ENCODE measurements around the gene C9orf72. TPM values are rescaled to one million over a fixed set of nuclear protein-coding genes. Genes with fewer than 3 reads are reported as not detected.

C9orf72 gene
- total RNA-seq, 1 donor from 2014 or later: 17.1 TPM

- no peak for DNase-seq (ENCODE audit: low spot score in 2 of 2)
- no peaks in the 10 kb centered on the region for H3K9me3 ChIP-seq
- TF ChIP-seq CTCF (IDR thresholded peaks at IDR 0.05): no peak
- intact Hi-C loops (cut with DNase I): no loop called here
- H3K27me3 ChIP-seq: no peaks in the 10 kb centered on the region
- H3K36me3 ChIP-seq: peaks cover 23 to 73% of the 10 kb centered on the region in 2 donors
- no peak overlapping the region for H3K4me3 ChIP-seq
- H3K27ac ChIP-seq: no peak overlapping the region
- H3K4me1 ChIP-seq: no peaks in the 10 kb centered on the region
Measured at GRCh38 chr9:27556470-27556869, 16.8 kb downstream of the C9orf72 start.

- Histone ChIP-seq H3K27me3 (no peaks in the 10 kb centered on the region), H3K27ac (no peak overlapping the region), H3K36me3 (peaks cover 13 to 58% of the 10 kb centered on the region in 2 donors), H3K4me3 (no peak overlapping the region), H3K4me1 (no peaks in the 10 kb centered on the region), H3K9me3 (no peaks in the 10 kb centered on the region)
- TF ChIP-seq CTCF (IDR thresholded peaks at IDR 0.05): no peak
- no peak for DNase-seq (ENCODE audit: low spot score in 2 of 2)
- intact Hi-C loops (cut with DNase I): no loop called here
Measured at GRCh38 chr9:27554712-27555111, 18.6 kb downstream of the C9orf72 start.

GRCh38 chr9:27549196-27549755 is 24.0 kb downstream of the C9orf72 start:
- H3K9me3 ChIP-seq: no peaks in the 10 kb centered on the region
- no peaks in the 10 kb centered on the region for H3K4me1 ChIP-seq
- H3K36me3 ChIP-seq: peaks cover 0 to 24% of the 10 kb centered on the region in 2 donors
- TF ChIP-seq CTCF (IDR thresholded peaks at IDR 0.05): no peak
- DNase-seq (ENCODE audit: low spot score in 2 of 2): no peak
- intact Hi-C loops (cut with DNase I): loop anchor here (2.0 to 5.0 kb wide), 2 partner anchors 20 to 77 kb away; partner anchors contain the start of gene MOB3B
- no peak overlapping the region for H3K4me3 ChIP-seq
- H3K27ac ChIP-seq: no peak overlapping the region
- H3K27me3 ChIP-seq: no peaks in the 10 kb centered on the region

- intact Hi-C loops (cut with DNase I): loop anchor here (1.0 to 5.0 kb wide), 3 partner anchors 19 to 215 kb away; partner anchors contain the start of gene MOB3B
- Histone ChIP-seq H3K27ac (no peak overlapping the region), H3K4me3 (no peak overlapping the region), H3K27me3 (no peaks in the 10 kb centered on the region), H3K4me1 (no peaks in the 10 kb centered on the region), H3K36me3 (peaks cover 0 to 22% of the 10 kb centered on the region in 2 donors), H3K9me3 (no peaks in the 10 kb centered on the region)
- DNase-seq (ENCODE audit: low spot score in 2 of 2): no peak
- peak; percentile 27 to 62 (median 30) for TF ChIP-seq CTCF (IDR thresholded peaks at IDR 0.05)
Measured at GRCh38 chr9:27548055-27548741, 25.1 kb downstream of the C9orf72 start.

GRCh38 chr9:27545471-27545870 is 27.8 kb downstream of the C9orf72 start:
- Histone ChIP-seq H3K36me3 (peaks cover 0 to 11% of the 10 kb centered on the region in 2 donors), H3K9me3 (no peaks in the 10 kb centered on the region), H3K27ac (no peak overlapping the region), H3K4me3 (no peak overlapping the region), H3K27me3 (no peaks in the 10 kb centered on the region), H3K4me1 (peaks cover 9 to 23% of the 10 kb centered on the region in 2 donors)
- no peak for DNase-seq (ENCODE audit: low spot score in 2 of 2)
- TF ChIP-seq CTCF (IDR thresholded peaks at IDR 0.05): no peak
- intact Hi-C loops (cut with DNase I): loop anchor here (5.0 kb wide), 1 partner anchor 73 kb away; no protein-coding TSS in a partner anchor
